Smooth muscle cell (in vitro differentiated cells): ENCODE measurements around the gene PI4KA. TPM values are rescaled to one million over a fixed set of nuclear protein-coding genes. Genes with fewer than 3 reads are reported as not detected.

Experiments used
- DNase-seq: peaks from one replicate; lab custom pipeline; 2025; ENCODE audit not compliant: unreplicated experiment; lab: John Stamatoyannopoulos, UW
- H2AFZ ChIP-seq: fragments of 200-600 bp; sonication (generic); 2 replicates; pipeline ENCODE4 v1.6.0; 2016; ENCODE audit warnings: antibody characterized with exemption, low read depth, mild to moderate bottlenecking
- H3F3A ChIP-seq: fragments of 200-600 bp; sonication (generic); 2 replicates; pipeline ENCODE4 v1.6.0; 2017; ENCODE audit warnings: antibody characterized with exemption, low read depth
- H3K27ac ChIP-seq: fragments of 200-600 bp; sonication (generic); 2 replicates; pipeline ENCODE4 v1.5.1; 2016; ENCODE audit warnings: low read depth, mild to moderate bottlenecking
- H3K27me3 ChIP-seq: fragments of 200-600 bp; sonication (generic); 2 replicates; pipeline ENCODE4 v1.6.1; 2016; ENCODE audit warnings: low read depth, mild to moderate bottlenecking
- H3K36me3 ChIP-seq: fragments of 200-600 bp; sonication (generic); 2 replicates; pipeline ENCODE4 v1.5.1; 2016; ENCODE audit warnings: low read depth
- H3K4me1 ChIP-seq: fragments of 200-600 bp; sonication (generic); 2 replicates; pipeline ENCODE4 v1.5.1; 2016; ENCODE audit warnings: low read depth
- H3K4me2 ChIP-seq: fragments of 200-600 bp; sonication (generic); 2 replicates; pipeline ENCODE4 v1.6.0; 2016; ENCODE audit warnings: mild to moderate bottlenecking
- H3K4me3 ChIP-seq: fragments of 200-600 bp; sonication (generic); 2 replicates; pipeline ENCODE4 v1.5.1; 2016; ENCODE audit warnings: mild to moderate bottlenecking
- H3K79me2 ChIP-seq: fragments of 200-600 bp; sonication (generic); 2 replicates; pipeline ENCODE4 v1.6.0; 2016; ENCODE audit warnings: low read depth, mild to moderate bottlenecking
- H3K9ac ChIP-seq: fragments of 200-600 bp; sonication (generic); 2 replicates; pipeline ENCODE4 v1.6.0; 2016; ENCODE audit warnings: low read depth
- H3K9me3 ChIP-seq: fragments of 200-600 bp; sonication (generic); replicated peaks from 2 replicates; pipeline ENCODE4 v1.5.1; 2016; ENCODE audit warnings: low read depth
- H4K20me1 ChIP-seq: fragments of 200-600 bp; sonication (generic); 2 replicates; pipeline ENCODE4 v1.6.0; 2016; ENCODE audit warnings: low read depth
- WGBS: methylation state at CpG from one replicate; pipeline ENCODE4 v1.1.7; 2016; ENCODE audit warnings: low lambda C conversion rate; 5-methylcytosine and 5-hydroxymethylcytosine counted together
- polyA plus RNA-seq: library from polyadenylated mRNA; unstranded; fragments of >200 nt; fragmentation: Nextera tagmentation; extraction: Ambion mirVana; gene quantifications from 2 replicates; pipeline ENCODE4 v1.2.1, GENCODE V29; 2016
- total RNA-seq: library from RNA; depleted of rRNA; stranded (reverse); fragments of >200 nt; gene quantifications from 2 replicates; pipeline ENCODE4 v1.2.3, GENCODE V29; 2014
- TF ChIP-seq, protein P1 (sequence below): fragments of 200-600 bp; sonication (generic); IDR thresholded peaks from 2 replicates; pipeline ENCODE4 v1.5.1; 2017; ENCODE audit warnings: borderline replicate concordance, mild to moderate bottlenecking, antibody characterized with exemption; ENCODE audit not compliant: insufficient read depth, poor library complexity, severe bottlenecking

The PI4KA gene
- total and polyA plus RNA-seq, 2 experiments from 2014 or later: 23.5 to 33.2 TPM

DNA sequence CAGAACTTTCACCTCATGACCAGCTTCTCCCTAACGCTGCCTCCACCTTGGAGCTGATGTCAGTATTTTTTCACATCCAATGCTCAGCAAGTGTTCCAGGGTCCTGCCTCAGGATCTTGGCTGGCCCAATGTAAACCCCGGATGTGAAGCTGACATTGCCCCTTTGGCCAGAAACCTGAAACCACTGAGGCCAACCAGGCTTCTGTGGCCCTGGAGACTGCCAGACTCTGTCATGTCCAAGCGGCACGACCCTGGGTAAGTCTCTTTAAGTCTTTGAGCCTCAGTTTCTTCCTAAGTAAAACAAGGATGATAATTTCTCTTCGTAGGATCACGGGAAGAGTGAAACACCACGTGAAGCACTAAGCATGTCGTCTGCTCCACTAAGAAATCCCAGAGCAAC, 61.9 kb downstream of the PI4KA start:
- TF ChIP-seq, protein P1, sequence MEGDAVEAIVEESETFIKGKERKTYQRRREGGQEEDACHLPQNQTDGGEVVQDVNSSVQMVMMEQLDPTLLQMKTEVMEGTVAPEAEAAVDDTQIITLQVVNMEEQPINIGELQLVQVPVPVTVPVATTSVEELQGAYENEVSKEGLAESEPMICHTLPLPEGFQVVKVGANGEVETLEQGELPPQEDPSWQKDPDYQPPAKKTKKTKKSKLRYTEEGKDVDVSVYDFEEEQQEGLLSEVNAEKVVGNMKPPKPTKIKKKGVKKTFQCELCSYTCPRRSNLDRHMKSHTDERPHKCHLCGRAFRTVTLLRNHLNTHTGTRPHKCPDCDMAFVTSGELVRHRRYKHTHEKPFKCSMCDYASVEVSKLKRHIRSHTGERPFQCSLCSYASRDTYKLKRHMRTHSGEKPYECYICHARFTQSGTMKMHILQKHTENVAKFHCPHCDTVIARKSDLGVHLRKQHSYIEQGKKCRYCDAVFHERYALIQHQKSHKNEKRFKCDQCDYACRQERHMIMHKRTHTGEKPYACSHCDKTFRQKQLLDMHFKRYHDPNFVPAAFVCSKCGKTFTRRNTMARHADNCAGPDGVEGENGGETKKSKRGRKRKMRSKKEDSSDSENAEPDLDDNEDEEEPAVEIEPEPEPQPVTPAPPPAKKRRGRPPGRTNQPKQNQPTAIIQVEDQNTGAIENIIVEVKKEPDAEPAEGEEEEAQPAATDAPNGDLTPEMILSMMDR: no peak
- Histone ChIP-seq H2AFZ (no peak overlapping the region), H3F3A (no peaks in the 10 kb centered on the region), H3K79me2 (no peaks in the 10 kb centered on the region), H3K4me3 (no peak overlapping the region), H3K27me3 (no peaks in the 10 kb centered on the region), H3K9ac (no peak overlapping the region), H3K27ac (no peak overlapping the region), H3K9me3 (no peaks in the 10 kb centered on the region), H3K4me1 (no peaks in the 10 kb centered on the region), H3K4me2 (no peak overlapping the region), H3K36me3 (no peaks in the 10 kb centered on the region), H4K20me1 (no peaks in the 10 kb centered on the region)
- 94% methylated on average over 8 of the region's 8 CpGs for WGBS
- no peak for DNase-seq

DNA sequence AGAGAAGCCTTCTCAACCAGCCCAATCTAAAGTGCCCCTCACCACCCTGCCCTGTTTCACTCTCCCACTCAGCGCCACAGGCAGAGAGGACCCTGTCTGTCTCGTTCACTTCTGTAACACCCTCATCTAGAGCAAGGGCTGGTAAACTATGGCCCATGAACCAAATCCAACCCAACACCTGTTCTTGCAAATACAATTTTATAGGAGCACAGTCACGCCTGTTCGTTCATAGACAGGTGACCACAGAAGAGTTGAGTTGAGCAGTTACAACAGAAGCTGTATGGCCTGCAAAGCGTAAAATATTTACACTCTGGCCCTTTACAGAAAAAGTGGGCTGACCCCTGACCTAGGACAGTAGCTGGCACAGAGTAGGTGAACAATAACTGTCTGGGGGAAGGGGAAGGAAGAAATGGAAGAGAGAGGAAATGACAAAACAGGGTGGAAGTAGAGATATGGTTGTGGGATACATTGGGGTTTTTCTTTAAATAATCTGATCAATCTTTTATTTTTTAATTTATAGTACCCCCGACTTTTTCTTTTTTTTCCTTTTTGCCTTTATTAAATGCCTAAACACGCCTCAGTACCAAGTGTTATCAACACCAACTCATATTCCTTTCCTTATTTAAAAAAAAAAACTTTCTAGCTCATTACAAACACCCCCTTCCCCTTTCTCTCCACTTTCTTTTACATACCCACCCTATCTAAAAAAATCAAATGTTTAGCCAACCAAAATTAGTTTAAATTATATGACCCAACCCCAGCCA, 63.8 kb downstream of the PI4KA start:
- DNase-seq: no peak
- no peak overlapping the region for H3K4me3 ChIP-seq
- no peaks in the 10 kb centered on the region for H3K36me3 ChIP-seq
- no peaks in the 10 kb centered on the region for H3K79me2 ChIP-seq
- H3K9me3 ChIP-seq: no peaks in the 10 kb centered on the region
- no peaks in the 10 kb centered on the region for H3K4me1 ChIP-seq
- H4K20me1 ChIP-seq: no peaks in the 10 kb centered on the region
- no peak overlapping the region for H3K9ac ChIP-seq
- H3K27me3 ChIP-seq: no peaks in the 10 kb centered on the region
- no peak overlapping the region for H2AFZ ChIP-seq
- TF ChIP-seq, protein P1: no peak
- H3K27ac ChIP-seq: no peak overlapping the region
- no peaks in the 10 kb centered on the region for H3F3A ChIP-seq
- no peak overlapping the region for H3K4me2 ChIP-seq
- WGBS: 98% methylated on average over 7 of the region's 7 CpGs

- no peaks in the 10 kb centered on the region for H3K9me3 ChIP-seq
- no peak for DNase-seq
- TF ChIP-seq, protein P1: no peak
- no peaks in the 10 kb centered on the region for H3F3A ChIP-seq
- 96% methylated on average over 13 of the region's 13 CpGs for WGBS
- H3K4me1 ChIP-seq: no peaks in the 10 kb centered on the region
- no peaks in the 10 kb centered on the region for H3K36me3 ChIP-seq
- no peaks in the 10 kb centered on the region for H3K79me2 ChIP-seq
- H2AFZ ChIP-seq: no peak overlapping the region
- H3K4me3 ChIP-seq: no peak overlapping the region
- H3K27ac ChIP-seq: no peak overlapping the region
- no peak overlapping the region for H3K4me2 ChIP-seq
- H4K20me1 ChIP-seq: no peaks in the 10 kb centered on the region
- no peaks in the 10 kb centered on the region for H3K27me3 ChIP-seq
- H3K9ac ChIP-seq: no peak overlapping the region
These were observed 64.6 kb downstream of the PI4KA start for GRCh38 chr22:20793748-20794649.
